Left hindlimb (tissue), 1 donor: Measurements from ENCODE around the gene GARNL3.

Experiments used
- DNase-seq: peaks from one replicate; pipeline ENCODE4 v3.0.0-alpha.2; 2018

GARNL3 gene

DNA sequence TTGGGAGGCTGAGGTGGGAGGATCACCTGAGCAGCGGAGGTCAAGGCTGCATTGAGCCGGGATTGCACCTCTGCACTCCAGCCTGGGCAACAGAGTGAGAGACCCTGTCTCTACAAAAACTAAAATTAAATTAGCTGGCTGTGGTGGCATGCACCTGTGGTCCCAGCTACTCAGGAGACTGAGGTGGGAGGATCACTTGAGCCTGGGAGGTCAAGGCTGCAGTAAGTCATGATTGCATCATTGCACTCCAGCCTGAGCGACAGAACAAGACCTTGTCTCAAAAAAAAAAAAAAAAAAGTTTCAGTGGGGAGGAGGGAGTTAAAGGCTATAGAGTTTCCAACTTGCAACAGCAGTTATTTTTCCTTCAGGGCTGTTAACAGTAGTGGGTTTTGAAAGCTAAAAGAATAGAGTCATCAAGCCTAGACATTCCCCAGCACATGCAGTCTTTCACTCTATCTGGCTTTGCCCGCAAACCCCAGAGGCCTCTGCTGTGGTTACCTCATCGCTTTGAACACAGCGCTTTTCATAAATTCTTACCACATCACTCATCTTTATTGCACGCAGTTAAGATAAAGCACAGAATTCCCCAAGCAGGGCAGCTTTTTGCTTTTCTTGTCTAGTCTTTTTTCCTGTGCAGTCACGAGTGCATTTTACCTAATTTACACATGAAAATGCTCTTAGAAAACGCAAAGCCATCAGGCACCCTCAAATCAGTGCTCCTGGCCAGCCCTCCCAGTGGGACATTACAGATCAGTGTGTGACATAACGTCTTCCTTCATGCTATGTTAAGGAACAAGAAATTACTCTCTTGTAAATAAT, 123.7 kb downstream of the GARNL3 start:
- DNase-seq = peak; percentile 65

DNA sequence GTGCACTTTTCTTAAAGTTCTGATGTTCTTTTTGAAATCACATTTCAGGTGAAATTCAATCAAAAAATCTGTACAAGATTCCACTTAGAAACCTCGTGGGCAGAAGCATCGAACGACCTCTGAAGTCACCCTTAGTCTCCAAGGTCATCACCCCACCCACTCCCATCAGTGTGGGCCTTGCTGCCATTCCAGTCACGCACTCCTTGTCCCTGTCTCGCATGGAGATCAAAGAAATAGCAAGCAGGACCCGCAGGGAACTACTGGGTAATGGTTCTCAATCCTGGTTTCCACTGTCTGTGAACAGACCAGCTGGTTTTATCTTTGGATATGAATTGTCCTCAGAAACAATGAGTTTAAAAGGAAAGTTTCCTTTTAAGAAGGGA, 124.3 kb downstream of the GARNL3 start:
- no peak for DNase-seq

DNA sequence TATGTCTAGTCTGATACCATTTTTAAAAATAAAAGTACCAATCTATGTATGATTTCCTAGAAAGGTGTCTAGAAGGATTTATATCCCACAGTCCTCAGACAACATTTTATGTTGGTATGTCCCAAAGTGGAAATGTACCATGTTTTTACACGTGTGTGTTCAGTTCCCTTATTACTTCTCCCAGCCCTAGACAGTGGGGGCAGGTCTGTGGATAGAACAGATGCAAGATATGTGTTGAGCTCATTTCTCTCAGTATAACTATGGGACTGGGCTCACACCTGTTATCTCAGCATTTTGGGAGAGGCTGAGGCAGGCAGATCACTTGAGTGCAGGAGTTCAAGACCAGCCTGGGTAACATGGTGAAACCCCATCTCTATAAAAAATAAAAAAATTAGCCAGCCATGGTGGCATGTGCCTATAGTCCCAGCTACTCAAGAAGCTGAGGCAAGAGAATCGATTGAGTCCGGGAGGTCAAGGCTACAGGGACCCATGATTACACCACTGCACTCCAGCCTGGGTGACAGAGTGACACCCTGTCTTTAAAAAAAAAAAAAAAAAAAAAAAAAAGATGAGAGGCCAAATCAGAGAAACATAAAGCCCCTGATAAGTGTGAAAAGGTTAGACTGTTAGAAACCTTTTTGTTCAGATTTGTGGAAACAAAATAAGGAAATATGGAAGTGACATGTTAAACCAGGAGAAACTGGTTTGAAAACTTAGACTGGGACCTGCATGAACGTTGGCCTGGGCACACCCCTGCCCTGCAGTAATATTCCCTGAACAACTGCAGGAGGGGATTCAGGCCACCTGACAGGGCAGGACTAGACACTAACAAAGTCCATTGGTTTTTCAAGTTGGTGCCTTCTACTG, 125.0 kb downstream of the GARNL3 start:
- DNase-seq = no peak

DNA sequence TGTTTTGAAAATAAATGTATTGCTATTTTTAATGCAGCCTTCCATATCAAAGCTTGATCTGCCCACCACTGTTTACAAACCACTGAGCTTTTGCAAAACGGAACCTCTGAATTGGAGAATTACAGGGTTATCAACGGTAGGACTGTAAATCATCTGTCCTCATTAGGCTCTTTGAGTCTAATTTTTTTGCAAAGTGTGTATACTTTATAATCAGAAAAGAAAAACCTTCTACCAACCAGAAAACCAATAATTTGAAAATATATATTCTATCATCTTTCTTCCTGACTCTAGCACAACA, 125.6 kb downstream of the GARNL3 start:
- DNase-seq = no peak

DNA sequence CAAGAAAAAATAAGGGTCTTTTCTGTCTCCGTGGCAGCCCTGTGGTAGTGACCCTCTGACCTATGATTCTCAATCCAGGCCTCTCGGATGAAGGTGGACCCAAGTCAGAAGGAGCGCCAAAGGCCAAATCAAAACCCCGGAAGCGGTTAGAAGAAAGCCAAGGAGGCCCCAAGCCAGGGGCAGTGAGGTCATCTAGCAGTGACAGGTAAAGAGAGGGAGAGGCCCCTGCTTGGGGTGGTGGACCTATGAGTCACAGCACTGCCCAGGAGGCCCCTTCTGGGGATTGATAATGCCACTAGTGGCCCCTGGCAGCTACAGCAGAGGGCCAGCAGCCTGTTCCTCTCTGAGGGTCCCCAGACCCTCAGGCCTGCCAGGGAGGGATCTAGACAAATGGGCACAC, 126.0 kb downstream of the GARNL3 start:
- DNase-seq = no peak

DNA sequence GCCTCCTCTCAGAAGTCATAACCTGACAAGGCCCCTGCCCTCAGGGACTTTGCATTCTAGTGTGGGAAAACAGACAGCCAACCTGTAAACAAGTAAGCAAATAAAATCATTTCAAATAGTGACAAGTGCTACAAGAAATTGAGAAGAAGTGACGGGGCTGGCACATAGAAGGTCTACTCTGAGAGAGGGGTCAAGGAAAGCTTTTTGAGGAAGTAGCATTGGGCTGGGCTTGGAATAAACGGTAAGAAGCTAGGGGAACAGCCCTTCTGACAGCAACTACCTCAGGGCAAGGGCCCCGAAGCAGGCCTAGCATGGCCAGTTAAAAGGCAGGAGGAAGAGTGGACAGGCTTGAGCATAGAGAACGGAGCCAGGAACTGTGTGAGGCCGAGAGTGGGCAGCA, 127.6 kb downstream of the GARNL3 start:
- no peak for DNase-seq

DNA sequence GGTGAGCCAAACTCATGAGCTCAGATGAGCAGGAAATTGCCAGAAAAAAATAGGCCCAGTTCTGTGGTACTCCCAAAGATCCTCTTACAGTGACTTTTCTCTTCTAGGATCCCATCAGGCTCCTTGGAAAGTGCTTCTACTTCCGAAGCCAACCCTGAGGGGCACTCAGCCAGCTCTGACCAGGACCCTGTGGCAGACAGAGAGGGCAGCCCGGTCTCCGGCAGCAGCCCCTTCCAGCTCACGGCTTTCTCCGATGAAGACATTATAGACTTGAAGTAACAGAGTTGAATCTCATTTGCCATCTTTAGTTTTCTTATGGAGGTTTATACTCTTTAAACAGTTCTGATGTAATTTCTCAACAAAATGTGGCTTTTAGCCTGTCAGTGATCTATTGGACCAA, 128.4 kb downstream of the GARNL3 start:
- no peak for DNase-seq

DNA sequence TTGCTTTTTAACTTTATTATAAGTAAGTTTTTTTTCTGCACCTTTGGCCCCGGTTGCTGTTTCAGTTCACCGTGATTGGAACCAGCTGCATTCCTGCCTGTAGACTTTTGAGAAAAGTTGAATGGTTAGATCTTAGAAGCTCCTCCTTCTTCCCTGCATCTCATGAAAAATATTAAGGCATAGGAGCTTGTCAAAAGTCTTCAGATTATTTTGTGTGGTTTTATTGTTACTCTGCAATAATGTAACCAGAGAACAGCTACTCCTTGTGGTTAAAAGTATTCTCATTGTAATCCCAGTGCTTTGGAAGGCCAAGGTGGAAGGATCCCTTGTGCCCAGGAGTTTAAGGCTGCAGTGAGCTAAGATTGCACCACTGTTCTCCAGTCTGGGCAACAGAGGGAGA, 129.1 kb downstream of the GARNL3 start:
- no peak for DNase-seq

DNA sequence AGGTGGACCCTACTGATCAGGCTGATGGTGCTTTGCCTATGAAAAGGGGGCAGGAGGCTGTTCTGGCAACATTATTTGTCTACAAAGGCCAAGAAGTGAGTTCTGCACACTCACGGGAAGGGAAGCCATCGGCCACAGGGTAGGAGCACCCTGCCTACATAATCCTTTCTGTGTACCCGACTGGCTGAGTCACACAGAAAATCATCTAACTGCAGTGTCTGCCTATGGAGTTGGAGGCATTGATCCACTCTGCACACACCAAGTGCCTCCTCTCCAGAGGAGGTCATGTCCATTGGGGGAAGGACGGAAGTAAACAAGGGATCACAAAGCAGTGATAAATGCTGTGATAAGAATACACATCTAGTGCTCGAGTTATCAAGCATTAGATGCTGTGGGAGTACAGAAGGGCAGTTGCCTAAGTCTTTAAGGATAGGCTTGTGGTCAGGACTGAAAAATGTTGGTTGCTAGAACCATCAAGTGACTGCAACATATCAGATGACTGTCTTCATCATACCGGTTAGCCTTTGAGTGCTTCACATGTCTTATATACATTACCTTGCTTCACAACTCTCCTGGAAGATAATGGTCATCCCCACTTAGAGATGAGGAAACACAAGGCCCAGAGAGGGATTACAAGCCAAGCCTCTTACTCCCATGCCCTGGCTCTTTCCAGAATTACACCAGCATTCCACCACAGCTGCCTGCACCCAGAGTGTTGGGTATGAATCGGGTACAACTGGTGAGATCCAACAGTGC, 131.1 kb downstream of the GARNL3 start:
- DNase-seq = no peak

DNA sequence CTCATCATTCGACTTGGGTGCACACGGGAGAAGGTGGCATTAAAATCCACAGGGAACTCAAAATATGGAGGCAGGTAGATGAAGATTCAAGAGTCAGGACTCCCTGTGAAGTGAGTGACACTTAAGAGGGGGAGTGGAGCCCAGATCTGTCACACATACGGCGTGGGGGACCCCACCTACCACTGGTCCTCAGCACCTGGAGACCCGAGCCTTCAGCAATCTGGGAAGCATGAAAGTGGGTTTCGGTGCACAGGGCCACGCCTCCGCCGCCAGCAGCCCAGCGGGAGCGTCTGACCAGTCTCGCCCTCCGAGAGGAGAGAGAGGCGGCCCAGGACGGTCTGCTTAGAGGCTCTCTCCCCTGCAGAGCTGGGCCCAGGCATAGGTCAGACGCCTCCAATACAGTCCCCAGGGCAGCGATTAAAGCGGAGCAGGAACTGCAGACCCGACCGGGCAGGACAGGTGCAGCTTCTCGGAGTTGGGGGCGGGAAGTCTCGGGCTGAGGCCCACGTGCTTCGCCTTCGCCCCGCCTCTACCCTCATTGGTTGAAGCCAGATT, 131.8 kb downstream of the GARNL3 start:
- no peak for DNase-seq

DNA sequence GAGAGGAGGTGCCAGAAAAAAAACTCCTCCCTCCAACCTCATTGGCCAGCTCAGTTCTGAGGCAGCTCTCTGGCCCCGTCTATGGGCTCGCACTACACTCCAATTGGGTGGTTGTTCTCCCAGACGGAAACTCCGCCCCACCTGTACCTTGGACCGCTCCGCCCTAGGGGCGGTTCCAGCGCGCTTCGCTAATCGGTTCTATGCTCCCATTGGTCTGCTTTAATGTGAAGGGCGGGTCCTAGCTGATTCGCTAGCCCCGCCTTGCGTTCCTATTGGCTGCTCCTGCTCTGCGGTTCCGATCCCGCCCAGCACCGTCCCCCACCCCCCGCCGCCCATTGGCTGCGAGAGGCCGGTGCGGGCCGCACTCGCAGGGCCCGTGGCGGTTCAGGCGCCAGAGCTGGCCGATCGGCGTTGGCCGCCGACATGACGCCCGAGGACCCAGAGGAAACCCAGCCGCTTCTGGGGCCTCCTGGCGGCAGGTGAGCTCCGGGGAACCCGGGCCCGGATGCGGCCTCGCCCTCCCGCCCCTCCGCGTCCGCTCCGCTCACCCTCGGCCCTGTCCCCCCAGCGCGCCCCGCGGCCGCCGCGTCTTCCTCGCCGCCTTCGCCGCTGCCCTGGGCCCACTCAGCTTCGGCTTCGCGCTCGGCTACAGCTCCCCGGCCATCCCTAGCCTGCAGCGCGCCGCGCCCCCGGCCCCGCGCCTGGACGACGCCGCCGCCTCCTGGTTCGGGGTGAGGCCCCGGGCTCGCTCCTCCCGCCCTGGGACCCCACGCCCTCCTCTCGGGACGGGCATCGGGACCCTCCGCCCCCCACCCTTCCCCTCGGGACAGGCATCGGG, 132.5 kb downstream of the GARNL3 start, which contains the start of gene SLC2A8:
Gene SLC2A8, plus strand, starts transcription at position 362 of the 838 bp plus-strand sequence. Its CDS starts 62 bp downstream, at position 424.
- DNase-seq = peak; percentile 99

DNA sequence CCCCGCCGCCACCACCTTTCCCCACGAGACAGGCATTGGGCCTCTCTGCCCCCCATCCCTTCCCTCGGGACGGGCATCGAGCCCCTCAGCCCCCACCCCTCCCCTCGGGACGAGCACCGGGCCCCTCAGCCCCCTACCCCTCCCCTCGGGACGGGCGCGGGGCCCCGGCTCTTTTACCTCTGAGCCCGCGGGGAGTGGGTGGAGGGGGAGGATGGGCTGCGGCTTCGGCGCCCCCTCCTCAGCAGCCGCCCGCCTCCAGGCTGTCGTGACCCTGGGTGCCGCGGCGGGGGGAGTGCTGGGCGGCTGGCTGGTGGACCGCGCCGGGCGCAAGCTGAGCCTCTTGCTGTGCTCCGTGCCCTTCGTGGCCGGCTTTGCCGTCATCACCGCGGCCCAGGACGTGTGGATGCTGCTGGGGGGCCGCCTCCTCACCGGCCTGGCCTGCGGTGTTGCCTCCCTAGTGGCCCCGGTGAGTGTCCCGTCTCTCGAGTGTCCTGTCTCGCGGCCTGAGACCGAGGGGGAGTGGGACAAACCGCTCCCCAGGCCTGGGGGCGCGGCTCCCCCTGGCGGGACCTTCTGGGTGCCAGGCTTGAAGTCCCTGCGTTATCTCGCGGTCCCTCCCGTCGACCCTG, 133.2 kb downstream of the GARNL3 start:
- DNase-seq = peak; percentile 61

DNA sequence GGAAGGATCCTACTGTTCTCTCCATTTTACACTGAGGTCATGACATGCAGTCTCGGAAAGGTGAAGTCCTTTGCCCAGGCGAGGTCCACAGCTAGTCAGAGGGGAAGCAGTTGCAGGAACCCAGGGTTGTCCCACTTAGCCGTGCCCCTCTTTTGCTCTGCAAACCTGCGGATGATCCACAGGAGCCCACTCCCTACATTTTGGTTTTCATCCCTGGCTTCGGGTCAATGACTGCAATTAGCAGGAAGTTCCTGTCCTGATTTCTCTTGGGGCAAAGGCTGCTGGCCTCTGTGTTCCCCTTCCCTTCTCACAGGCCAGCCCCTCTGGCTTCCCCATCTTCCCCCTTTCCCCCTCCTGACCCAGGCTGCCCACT, 133.7 kb downstream of the GARNL3 start:
- no peak for DNase-seq

DNA sequence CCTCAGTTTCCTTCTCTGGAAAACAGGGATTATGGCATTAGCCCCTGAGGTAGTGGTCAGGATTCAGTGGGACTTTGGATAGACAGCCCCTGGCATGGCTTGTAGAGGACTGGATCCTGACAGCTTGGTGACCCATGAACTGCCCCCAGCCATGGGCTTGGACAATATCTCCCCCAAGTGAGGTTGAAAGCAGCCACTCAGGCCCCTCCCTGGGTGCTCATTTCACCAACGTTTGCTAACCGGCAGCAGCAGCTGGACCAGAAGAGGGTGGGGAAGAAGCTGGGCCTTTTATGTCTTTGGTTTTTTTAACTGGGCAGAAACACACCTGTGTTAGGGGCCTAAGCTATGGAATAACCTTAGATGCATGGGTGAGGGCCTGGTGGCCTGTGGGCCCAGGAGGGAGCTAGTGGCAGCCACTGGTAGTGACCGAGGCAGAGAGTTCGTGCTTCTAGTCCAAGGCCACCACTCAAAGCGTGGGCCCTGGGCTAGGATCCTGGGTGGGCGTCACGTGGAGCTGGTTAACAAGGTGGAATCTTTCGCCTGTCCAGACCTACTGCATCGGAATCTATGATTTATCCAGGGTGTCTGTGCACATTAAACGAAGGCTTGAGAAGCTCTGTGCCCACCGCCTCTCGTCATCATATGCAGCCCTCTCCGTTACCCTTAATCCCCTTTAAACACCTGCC, 134.3 kb downstream of the GARNL3 start:
- DNase-seq = no peak

DNA sequence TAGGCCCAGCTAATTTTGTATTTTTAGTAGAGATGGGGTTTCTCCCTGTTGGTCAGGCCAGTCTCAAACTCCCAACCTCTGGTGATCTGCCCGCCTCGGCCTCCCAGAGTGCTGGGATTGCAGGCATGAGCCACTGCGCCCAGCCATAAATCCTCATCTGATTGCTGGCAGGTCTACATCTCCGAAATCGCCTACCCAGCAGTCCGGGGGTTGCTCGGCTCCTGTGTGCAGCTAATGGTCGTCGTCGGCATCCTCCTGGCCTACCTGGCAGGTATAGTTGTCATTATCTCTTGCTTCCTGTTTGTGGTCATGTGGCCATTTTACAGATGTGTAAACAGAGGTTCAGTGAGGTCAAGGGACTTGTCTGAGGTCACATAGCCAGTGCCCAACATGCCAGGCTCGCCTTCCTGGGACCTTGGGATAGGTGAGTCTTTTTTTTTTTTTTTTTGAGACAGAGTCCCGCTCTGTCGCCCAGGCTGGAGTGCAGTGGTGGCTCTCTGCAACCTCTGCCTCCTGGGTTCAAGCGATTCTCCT, 135.2 kb downstream of the GARNL3 start:
- no peak for DNase-seq

DNA sequence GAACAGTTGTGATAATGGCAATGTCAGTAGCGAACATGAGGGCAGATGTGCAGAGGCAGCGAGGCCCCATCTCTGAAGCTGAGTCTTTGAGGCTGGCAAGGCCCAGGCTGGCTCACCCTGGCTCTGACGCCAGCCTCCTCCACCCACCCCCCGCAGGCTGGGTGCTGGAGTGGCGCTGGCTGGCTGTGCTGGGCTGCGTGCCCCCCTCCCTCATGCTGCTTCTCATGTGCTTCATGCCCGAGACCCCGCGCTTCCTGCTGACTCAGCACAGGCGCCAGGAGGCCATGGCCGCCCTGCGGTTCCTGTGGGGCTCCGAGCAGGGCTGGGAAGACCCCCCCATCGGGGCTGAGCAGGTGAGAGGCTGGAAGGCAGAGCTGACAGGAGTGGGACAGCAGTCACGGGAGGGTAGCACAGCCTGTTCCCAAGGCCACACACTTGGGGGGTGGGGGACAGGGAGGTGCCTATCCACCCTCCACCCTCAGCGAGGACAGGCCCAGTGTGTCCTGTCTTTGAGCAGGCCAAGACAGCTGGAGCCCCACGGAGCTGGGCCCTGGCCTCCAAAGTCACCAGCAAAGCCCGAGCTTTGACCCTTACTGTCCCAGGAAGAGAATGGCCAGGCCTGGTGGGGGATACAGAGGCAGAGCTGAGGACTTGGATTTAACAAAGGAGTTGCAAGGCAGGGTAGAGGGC, 138.0 kb downstream of the GARNL3 start:
- no peak for DNase-seq

DNA sequence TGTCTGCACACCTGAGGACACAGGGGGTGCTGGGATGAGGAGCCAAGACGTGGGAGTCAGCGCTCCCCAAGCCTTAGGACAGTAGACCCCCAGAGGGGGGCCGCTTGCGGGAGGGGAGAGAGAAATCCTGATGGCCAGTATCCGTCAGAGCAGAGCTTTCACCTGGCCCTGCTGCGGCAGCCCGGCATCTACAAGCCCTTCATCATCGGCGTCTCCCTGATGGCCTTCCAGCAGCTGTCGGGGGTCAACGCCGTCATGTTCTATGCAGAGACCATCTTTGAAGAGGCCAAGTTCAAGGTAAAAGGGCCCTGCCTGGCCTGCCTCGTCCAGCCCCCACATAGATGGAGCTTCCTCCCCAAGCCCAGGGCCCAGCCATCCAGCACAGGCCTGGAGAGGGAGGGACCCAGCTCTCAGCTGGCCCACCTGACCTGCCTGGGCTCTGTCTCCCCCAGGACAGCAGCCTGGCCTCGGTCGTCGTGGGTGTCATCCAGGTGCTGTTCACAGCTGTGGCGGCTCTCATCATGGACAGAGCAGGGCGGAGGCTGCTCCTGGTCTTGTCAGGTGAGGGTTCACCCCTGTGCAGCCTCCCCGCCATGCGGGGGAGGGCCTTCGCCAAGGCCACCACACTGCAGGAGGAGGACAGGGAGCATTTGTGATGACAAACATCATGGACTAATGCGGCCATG, 139.1 kb downstream of the GARNL3 start:
- no peak for DNase-seq

DNA sequence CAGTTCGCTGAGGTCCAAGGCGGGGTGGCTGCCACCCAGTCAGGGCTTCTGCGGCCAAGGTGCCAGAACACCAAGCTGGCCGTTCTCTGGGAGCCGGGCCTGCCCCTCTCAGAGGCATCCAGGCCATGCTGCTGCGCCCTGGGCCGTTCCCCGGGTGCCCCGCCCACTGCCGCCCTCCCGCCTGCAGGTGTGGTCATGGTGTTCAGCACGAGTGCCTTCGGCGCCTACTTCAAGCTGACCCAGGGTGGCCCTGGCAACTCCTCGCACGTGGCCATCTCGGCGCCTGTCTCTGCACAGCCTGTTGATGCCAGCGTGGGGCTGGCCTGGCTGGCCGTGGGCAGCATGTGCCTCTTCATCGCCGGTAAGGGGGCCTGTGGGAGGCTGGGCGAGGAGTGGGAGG, 140.1 kb downstream of the GARNL3 start:
- DNase-seq = no peak

DNA sequence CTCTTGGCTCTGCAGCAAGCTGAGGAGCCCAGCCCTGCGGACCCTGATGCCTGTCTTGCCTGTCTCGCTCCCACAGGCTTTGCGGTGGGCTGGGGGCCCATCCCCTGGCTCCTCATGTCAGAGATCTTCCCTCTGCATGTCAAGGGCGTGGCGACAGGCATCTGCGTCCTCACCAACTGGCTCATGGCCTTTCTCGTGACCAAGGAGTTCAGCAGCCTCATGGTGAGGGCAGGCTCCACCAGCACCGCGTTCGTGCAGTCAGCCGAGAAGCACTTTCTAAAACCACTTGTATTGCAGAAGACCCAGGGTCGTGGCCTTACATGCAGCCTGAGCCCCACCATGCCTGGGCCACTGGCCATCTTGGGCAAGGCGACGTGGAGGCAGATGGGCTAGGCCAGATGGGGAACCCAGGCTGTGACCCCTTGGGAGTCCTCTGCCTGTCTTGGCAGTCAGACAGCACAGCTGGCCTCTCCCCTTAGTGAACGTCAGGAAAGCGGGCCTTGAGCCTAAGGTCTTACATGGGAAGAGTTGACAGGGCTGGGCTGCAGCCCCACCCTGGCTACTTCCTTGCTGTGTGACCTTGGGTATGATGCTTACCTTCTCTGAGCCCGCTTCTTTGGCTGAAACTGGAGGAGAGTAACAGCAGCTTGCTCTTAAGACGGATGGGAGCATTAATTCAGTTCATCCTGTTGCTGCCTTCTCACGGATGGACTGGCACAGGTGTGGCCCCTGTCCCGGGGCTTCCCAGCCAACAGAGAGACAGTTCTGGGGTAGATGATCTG, 141.0 kb downstream of the GARNL3 start:
- DNase-seq = no peak
